ENCODE data around the gene MMP25. TPM values are rescaled to one million over a fixed set of nuclear protein-coding genes. Genes with fewer than 3 reads are reported as not detected.

MMP25 gene
- total and polyA plus RNA-seq, 2 donors from 2014 or later: 0.65 to 1.7 TPM

GRCh38 chr16:3013998-3014690 lies 32.2 kb upstream of the MMP25 start:
- Histone ChIP-seq H3K4me1 (ENCODE audit: control insufficient read depth in 2 of 3, insufficient read depth in 2 of 3, low read depth in 1 of 3, low read length in 3 of 3) (peaks cover 0 to 3% (median 0%) of the 10 kb centered on the region in 3 donors), H3K27me3 (ENCODE audit: control insufficient read depth, insufficient read depth, low read length) (peaks cover 7% of the 10 kb centered on the region), H3K27ac (ENCODE audit: low read depth in 2 of 2, low read length in 2 of 2) (no peak overlapping the region), H3K9ac (ENCODE audit: low read length in 3 of 3) (no peak overlapping the region), H3K36me3 (ENCODE audit: control insufficient read depth in 2 of 3, insufficient read depth in 3 of 3, low read length in 3 of 3) (no peaks in the 10 kb centered on the region), H3K4me3 (ENCODE audit: low read length in 3 of 3) (no peak overlapping the region), H3K9me3 (ENCODE audit: control insufficient read depth in 2 of 3, insufficient read depth in 1 of 3, low read length in 3 of 3) (no peaks in the 10 kb centered on the region)
- DNase-seq (no peak), FAIRE-seq (no peak)
- intact Hi-C loops (cut with DNase I): no loop called here
- no peak for TF ChIP-seq CTCF (IDR thresholded peaks at IDR 0.05; ENCODE audit: borderline replicate concordance, extremely low read depth, insufficient read depth)

- Histone ChIP-seq H3K4me1 (ENCODE audit: control insufficient read depth in 2 of 3, insufficient read depth in 2 of 3, low read depth in 1 of 3, low read length in 3 of 3) (peaks cover 0 to 6% (median 0%) of the 10 kb centered on the region in 3 donors), H3K36me3 (ENCODE audit: control insufficient read depth in 2 of 3, insufficient read depth in 3 of 3, low read length in 3 of 3) (no peaks in the 10 kb centered on the region), H3K9ac (ENCODE audit: low read length in 3 of 3) (no peak overlapping the region), H3K27me3 (ENCODE audit: control insufficient read depth, insufficient read depth, low read length) (peaks cover 7% of the 10 kb centered on the region), H3K4me3 (ENCODE audit: low read length in 3 of 3) (no peak overlapping the region), H3K9me3 (ENCODE audit: control insufficient read depth in 2 of 3, insufficient read depth in 1 of 3, low read length in 3 of 3) (no peaks in the 10 kb centered on the region), H3K27ac (ENCODE audit: low read depth in 2 of 2, low read length in 2 of 2) (no peak overlapping the region)
- no peak for TF ChIP-seq CTCF (IDR thresholded peaks at IDR 0.05; ENCODE audit: borderline replicate concordance, extremely low read depth, insufficient read depth)
- FAIRE-seq (no peak), DNase-seq (no peak)
- intact Hi-C loops (cut with DNase I): no loop called here
Observed at GRCh38 chr16:3014971-3015370, 31.4 kb upstream of the MMP25 start.

- Histone ChIP-seq H3K27ac (ENCODE audit: low read depth in 2 of 2, low read length in 2 of 2) (no peak overlapping the region), H3K4me1 (ENCODE audit: control insufficient read depth in 2 of 3, insufficient read depth in 2 of 3, low read depth in 1 of 3, low read length in 3 of 3) (peaks cover 0 to 6% (median 5%) of the 10 kb centered on the region in 3 donors), H3K9me3 (ENCODE audit: control insufficient read depth in 2 of 3, insufficient read depth in 1 of 3, low read length in 3 of 3) (no peaks in the 10 kb centered on the region), H3K27me3 (ENCODE audit: control insufficient read depth, insufficient read depth, low read length) (peaks cover 7% of the 10 kb centered on the region), H3K36me3 (ENCODE audit: control insufficient read depth in 2 of 3, insufficient read depth in 3 of 3, low read length in 3 of 3) (no peaks in the 10 kb centered on the region), H3K4me3 (ENCODE audit: low read length in 3 of 3) (no peak overlapping the region), H3K9ac (ENCODE audit: low read length in 3 of 3) (no peak overlapping the region)
- no peak for FAIRE-seq
- no peak for DNase-seq
- no peak for TF ChIP-seq CTCF (IDR thresholded peaks at IDR 0.05; ENCODE audit: borderline replicate concordance, extremely low read depth, insufficient read depth)
- intact Hi-C loops (cut with DNase I): no loop called here
Observed at GRCh38 chr16:3015865-3016521, 30.4 kb upstream of the MMP25 start.
